Testis (tissue), 2 donors: ENCODE data around the gene BCKDHA.

ENCODE experiments used
- CTCF ChIP-seq, 3 experiments: fragments of 450-650 bp in 2 of 3; fragments of 200-600 bp in 1 of 3; sonication (generic) in 1 of 3; IDR thresholded peaks; one replicate each; pipeline ENCODE4 v1.5.1; 2016 to 2019; ENCODE audit warnings: antibody characterized with exemption in 3 of 3, mild to moderate bottlenecking in 2 of 3, moderate library complexity in 1 of 3
- POLR2A ChIP-seq: fragments of 450-650 bp; IDR thresholded peaks from one replicate; pipeline ENCODE4 v1.6.1; 2017; ENCODE audit warnings: antibody characterized with exemption, mild to moderate bottlenecking, moderate library complexity

- TF ChIP-seq CTCF (IDR thresholded peaks at IDR 0.05) (no peak), POLR2A (no peak)
These were observed 35.6 kb downstream of the BCKDHA start for GRCh38 chr19:41433171-41433570.
